ENCODE results near the gene BCR. TPM values are rescaled to one million over a fixed set of nuclear protein-coding genes. Genes with fewer than 3 reads are reported as not detected.

The BCR gene
- polyA plus RNA-seq, 1 donor from 2014 or later = 57.5 TPM

DNA sequence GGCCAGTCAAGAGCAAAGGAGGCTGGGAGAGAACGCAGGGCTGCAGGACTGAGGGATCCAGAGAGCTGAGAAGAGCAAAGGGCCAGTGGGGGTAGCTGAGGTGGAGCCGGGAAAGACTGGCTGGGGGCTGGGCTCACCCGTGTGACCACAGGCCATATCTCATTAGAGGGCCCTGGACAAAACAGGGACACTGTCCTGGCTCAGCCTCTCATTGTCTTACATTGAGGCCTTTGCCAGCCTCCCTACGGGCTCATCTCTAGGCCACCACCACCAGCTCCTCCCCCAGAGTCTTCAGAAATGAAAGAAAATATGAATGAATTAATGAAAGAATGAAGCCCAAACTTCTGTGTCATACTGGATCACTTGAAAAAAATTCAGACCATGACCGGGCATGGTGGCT is 25.8 kb upstream of the BCR start:
- no peaks in the 10 kb centered on the region for H3K79me2 ChIP-seq (replicated peaks; ENCODE audit: insufficient read depth, low read length)
- no peak overlapping the region for H3K9ac ChIP-seq (ENCODE audit: low read length)
- H3K9me2 ChIP-seq (ENCODE audit: insufficient read depth, low read length) = no peaks in the 10 kb centered on the region
- no peak overlapping the region for H3K27ac ChIP-seq (ENCODE audit: low read length)
- no peaks in the 10 kb centered on the region for H3K9me3 ChIP-seq (ENCODE audit: low read length)
- no peaks in the 10 kb centered on the region for H4K20me1 ChIP-seq (ENCODE audit: insufficient read depth)
- H3K36me3 ChIP-seq (ENCODE audit: insufficient read depth, low read length) = no peaks in the 10 kb centered on the region
- no peaks in the 10 kb centered on the region for H3F3A ChIP-seq (ENCODE audit: insufficient read depth, low read length, poor library complexity, severe bottlenecking)
- H2AFZ ChIP-seq (ENCODE audit: low read depth, low read length) = no peak overlapping the region
- no peaks in the 10 kb centered on the region for H3K27me3 ChIP-seq (ENCODE audit: insufficient read depth, low read depth, low read length)
- no peak overlapping the region for H3K4me2 ChIP-seq (ENCODE audit: low read length)
- TF ChIP-seq POLR2AphosphoS5 (IDR thresholded peaks at IDR 0.05) (no peak), EZH2 (IDR thresholded peaks at IDR 0.05; ENCODE audit: borderline replicate concordance, insufficient read depth, low read length, poor library complexity, severe bottlenecking) (no peak), SMC3 (conservative IDR thresholded peaks at IDR 0.05; ENCODE audit: poor library complexity) (no peak), MXI1 (conservative IDR thresholded peaks at IDR 0.05; ENCODE audit: poor library complexity, severe bottlenecking) (no peak), RAD21 (conservative IDR thresholded peaks at IDR 0.05) (no peak), EP300 (conservative IDR thresholded peaks at IDR 0.05; ENCODE audit: poor library complexity, severe bottlenecking) (no peak), TAF1 (IDR thresholded peaks at IDR 0.05; ENCODE audit: low read depth) (no peak)
- TF ChIP-seq, protein P1, sequence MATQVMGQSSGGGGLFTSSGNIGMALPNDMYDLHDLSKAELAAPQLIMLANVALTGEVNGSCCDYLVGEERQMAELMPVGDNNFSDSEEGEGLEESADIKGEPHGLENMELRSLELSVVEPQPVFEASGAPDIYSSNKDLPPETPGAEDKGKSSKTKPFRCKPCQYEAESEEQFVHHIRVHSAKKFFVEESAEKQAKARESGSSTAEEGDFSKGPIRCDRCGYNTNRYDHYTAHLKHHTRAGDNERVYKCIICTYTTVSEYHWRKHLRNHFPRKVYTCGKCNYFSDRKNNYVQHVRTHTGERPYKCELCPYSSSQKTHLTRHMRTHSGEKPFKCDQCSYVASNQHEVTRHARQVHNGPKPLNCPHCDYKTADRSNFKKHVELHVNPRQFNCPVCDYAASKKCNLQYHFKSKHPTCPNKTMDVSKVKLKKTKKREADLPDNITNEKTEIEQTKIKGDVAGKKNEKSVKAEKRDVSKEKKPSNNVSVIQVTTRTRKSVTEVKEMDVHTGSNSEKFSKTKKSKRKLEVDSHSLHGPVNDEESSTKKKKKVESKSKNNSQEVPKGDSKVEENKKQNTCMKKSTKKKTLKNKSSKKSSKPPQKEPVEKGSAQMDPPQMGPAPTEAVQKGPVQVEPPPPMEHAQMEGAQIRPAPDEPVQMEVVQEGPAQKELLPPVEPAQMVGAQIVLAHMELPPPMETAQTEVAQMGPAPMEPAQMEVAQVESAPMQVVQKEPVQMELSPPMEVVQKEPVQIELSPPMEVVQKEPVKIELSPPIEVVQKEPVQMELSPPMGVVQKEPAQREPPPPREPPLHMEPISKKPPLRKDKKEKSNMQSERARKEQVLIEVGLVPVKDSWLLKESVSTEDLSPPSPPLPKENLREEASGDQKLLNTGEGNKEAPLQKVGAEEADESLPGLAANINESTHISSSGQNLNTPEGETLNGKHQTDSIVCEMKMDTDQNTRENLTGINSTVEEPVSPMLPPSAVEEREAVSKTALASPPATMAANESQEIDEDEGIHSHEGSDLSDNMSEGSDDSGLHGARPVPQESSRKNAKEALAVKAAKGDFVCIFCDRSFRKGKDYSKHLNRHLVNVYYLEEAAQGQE (IDR thresholded peaks at IDR 0.05; ENCODE audit: borderline replicate concordance) = no peak
- TF ChIP-seq, protein P2, sequence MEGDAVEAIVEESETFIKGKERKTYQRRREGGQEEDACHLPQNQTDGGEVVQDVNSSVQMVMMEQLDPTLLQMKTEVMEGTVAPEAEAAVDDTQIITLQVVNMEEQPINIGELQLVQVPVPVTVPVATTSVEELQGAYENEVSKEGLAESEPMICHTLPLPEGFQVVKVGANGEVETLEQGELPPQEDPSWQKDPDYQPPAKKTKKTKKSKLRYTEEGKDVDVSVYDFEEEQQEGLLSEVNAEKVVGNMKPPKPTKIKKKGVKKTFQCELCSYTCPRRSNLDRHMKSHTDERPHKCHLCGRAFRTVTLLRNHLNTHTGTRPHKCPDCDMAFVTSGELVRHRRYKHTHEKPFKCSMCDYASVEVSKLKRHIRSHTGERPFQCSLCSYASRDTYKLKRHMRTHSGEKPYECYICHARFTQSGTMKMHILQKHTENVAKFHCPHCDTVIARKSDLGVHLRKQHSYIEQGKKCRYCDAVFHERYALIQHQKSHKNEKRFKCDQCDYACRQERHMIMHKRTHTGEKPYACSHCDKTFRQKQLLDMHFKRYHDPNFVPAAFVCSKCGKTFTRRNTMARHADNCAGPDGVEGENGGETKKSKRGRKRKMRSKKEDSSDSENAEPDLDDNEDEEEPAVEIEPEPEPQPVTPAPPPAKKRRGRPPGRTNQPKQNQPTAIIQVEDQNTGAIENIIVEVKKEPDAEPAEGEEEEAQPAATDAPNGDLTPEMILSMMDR (IDR thresholded peaks at IDR 0.05; ENCODE audit: poor library complexity, severe bottlenecking) = no peak
- no peak overlapping the region for H3K4me3 ChIP-seq (ENCODE audit: low read length)

DNA sequence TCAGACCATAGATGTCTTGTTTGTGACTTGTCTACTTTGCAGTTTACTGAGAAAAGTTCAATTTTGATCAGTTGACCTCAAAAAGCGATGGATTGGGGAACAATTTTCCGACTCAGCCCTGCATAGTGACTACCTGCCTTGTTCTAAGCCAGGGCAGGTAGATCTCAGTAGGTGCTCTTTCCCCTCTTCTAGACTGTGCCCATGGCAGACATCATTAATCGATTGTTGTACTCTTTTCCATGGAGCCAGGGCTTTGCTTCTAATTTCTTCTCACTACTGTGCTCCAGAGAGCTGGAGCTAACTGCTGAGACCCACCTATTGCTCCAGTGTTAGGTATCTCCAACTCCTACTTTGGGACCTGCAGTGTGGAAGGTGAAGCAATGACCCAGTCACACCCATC is 25.2 kb upstream of the BCR start:
- H3K9ac ChIP-seq (ENCODE audit: low read length) = no peak overlapping the region
- no peak overlapping the region for H3K4me2 ChIP-seq (ENCODE audit: low read length)
- H4K20me1 ChIP-seq (ENCODE audit: insufficient read depth) = no peaks in the 10 kb centered on the region
- H2AFZ ChIP-seq (ENCODE audit: low read depth, low read length) = no peak overlapping the region
- H3K79me2 ChIP-seq (replicated peaks; ENCODE audit: insufficient read depth, low read length) = no peaks in the 10 kb centered on the region
- H3K27me3 ChIP-seq (ENCODE audit: insufficient read depth, low read depth, low read length) = no peaks in the 10 kb centered on the region
- no peaks in the 10 kb centered on the region for H3K9me2 ChIP-seq (ENCODE audit: insufficient read depth, low read length)
- no peak overlapping the region for H3K4me3 ChIP-seq (ENCODE audit: low read length)
- no peaks in the 10 kb centered on the region for H3K9me3 ChIP-seq (ENCODE audit: low read length)
- H3K27ac ChIP-seq (ENCODE audit: low read length) = no peak overlapping the region
- H3F3A ChIP-seq (ENCODE audit: insufficient read depth, low read length, poor library complexity, severe bottlenecking) = no peaks in the 10 kb centered on the region
- no peaks in the 10 kb centered on the region for H3K36me3 ChIP-seq (ENCODE audit: insufficient read depth, low read length)
- no peak for TF ChIP-seq POLR2AphosphoS5 (IDR thresholded peaks at IDR 0.05)
- TF ChIP-seq EZH2 (IDR thresholded peaks at IDR 0.05; ENCODE audit: borderline replicate concordance, insufficient read depth, low read length, poor library complexity, severe bottlenecking) = no peak
- TF ChIP-seq, protein P1 (IDR thresholded peaks at IDR 0.05; ENCODE audit: borderline replicate concordance) = no peak
- TF ChIP-seq, protein P2 (IDR thresholded peaks at IDR 0.05; ENCODE audit: poor library complexity, severe bottlenecking) = no peak
- no peak for TF ChIP-seq SMC3 (conservative IDR thresholded peaks at IDR 0.05; ENCODE audit: poor library complexity)
- TF ChIP-seq MXI1 (conservative IDR thresholded peaks at IDR 0.05; ENCODE audit: poor library complexity, severe bottlenecking) = no peak
- TF ChIP-seq EP300 (conservative IDR thresholded peaks at IDR 0.05; ENCODE audit: poor library complexity, severe bottlenecking) = no peak
- TF ChIP-seq TAF1 (IDR thresholded peaks at IDR 0.05; ENCODE audit: low read depth) = no peak
- TF ChIP-seq RAD21 (conservative IDR thresholded peaks at IDR 0.05) = no peak
